GM19023 (cell line): ENCODE measurements around the gene GABBR2.

Source experiments
- ATAC-seq: cut with Tn5 transposase; IDR thresholded peaks from one replicate; pipeline ENCODE4 v1.9.1; 2021; ENCODE audit warnings: mild to moderate bottlenecking, moderate library complexity; ENCODE audit not compliant: unreplicated experiment

GABBR2 gene

GRCh38 chr9:98315551-98316060 lies 393.1 kb downstream of the GABBR2 start:
- ATAC-seq = no peak

GRCh38 chr9:98315067-98315453 lies 393.7 kb downstream of the GABBR2 start:
- no peak for ATAC-seq

- ATAC-seq = no peak
These were observed 394.2 kb downstream of the GABBR2 start for GRCh38 chr9:98314381-98315066.

- ATAC-seq = no peak
These were observed 396.4 kb downstream of the GABBR2 start for GRCh38 chr9:98312365-98312764.

- ATAC-seq = no peak
These were observed 397.2 kb downstream of the GABBR2 start for GRCh38 chr9:98311541-98311940.

- no peak for ATAC-seq
These were observed 397.9 kb downstream of the GABBR2 start for GRCh38 chr9:98310752-98311392.

GRCh38 chr9:98306384-98307145 lies 402.2 kb downstream of the GABBR2 start:
- ATAC-seq = no peak

- no peak for ATAC-seq
These were observed 404.4 kb downstream of the GABBR2 start for GRCh38 chr9:98304381-98304780.

GRCh38 chr9:98303633-98304125 lies 405.1 kb downstream of the GABBR2 start:
- no peak for ATAC-seq

GRCh38 chr9:98302938-98303632 lies 405.6 kb downstream of the GABBR2 start:
- no peak for ATAC-seq

- ATAC-seq = no peak
These were observed 406.6 kb downstream of the GABBR2 start for GRCh38 chr9:98302150-98302549.

- ATAC-seq = no peak
These were observed 408.1 kb downstream of the GABBR2 start for GRCh38 chr9:98300611-98301010.

- no peak for ATAC-seq
These were observed 410.3 kb downstream of the GABBR2 start for GRCh38 chr9:98298476-98298875.

GRCh38 chr9:98295824-98296223 lies 412.9 kb downstream of the GABBR2 start:
- no peak for ATAC-seq

- no peak for ATAC-seq
These were observed 416.9 kb downstream of the GABBR2 start for GRCh38 chr9:98291820-98292219.

- ATAC-seq = no peak
These were observed 418.3 kb downstream of the GABBR2 start for GRCh38 chr9:98290411-98290810.

- ATAC-seq = no peak
These were observed 419.0 kb downstream of the GABBR2 start for GRCh38 chr9:98289614-98290201.

- no peak for ATAC-seq
These were observed 419.9 kb downstream of the GABBR2 start for GRCh38 chr9:98288881-98289280.

GRCh38 chr9:98287384-98287783 lies 421.4 kb downstream of the GABBR2 start:
- no peak for ATAC-seq

GRCh38 chr9:98285446-98285845 lies 423.3 kb downstream of the GABBR2 start:
- ATAC-seq = no peak

- ATAC-seq = no peak
These were observed 424.0 kb downstream of the GABBR2 start for GRCh38 chr9:98284754-98285153.
